Ovary (tissue), 9 donors: ENCODE results near the gene PQBP1. TPM values are rescaled to one million over a fixed set of nuclear protein-coding genes. Genes with fewer than 3 reads are reported as not detected.
A peak's percentile ranks its signal among the peaks of the same experiment; 100 is the strongest.

ENCODE experiments used
- DNase-seq, 5 donors: peaks; one replicate each; pipeline ENCODE4 v3.0.0-alpha.2; 2019 to 2020
- H3K27ac ChIP-seq, 2 donors: fragments of 200-600 bp; one replicate each; pipeline versions ENCODE4 v1.5.1 to v1.8.0; 2019 to 2022
- H3K27me3 ChIP-seq: fragments of 200-600 bp; one replicate; pipeline ENCODE4 v1.8.0; 2022
- H3K36me3 ChIP-seq: fragments of 200-600 bp; sonication (generic); one replicate; pipeline ENCODE4 v1.5.1; 2019
- H3K4me1 ChIP-seq: one replicate; pipeline ENCODE4 v1.8.1; 2013; ENCODE audit warnings: mild to moderate bottlenecking, moderate library complexity; ENCODE audit not compliant: insufficient read depth
- H3K4me3 ChIP-seq: fragments of 200-600 bp; sonication (generic); one replicate; pipeline ENCODE4 v1.5.1; 2017
- H3K9me3 ChIP-seq, 2 donors: fragments of 200-600 bp in 1 of 2; sonication (generic) in 1 of 2; one replicate each; pipeline versions ENCODE4 v1.5.1 to v1.8.1; 2013 to 2019; ENCODE audit warnings: mild to moderate bottlenecking in 1 of 2, moderate library complexity in 1 of 2
- CTCF ChIP-seq, 3 donors: fragments of 450-650 bp in 2 of 3; fragments of 200-600 bp in 1 of 3; IDR thresholded peaks; one replicate each; pipeline versions ENCODE4 v1.5.1 to v1.8.0; 2016 to 2022; ENCODE audit warnings: antibody characterized with exemption in 3 of 3, mild to moderate bottlenecking in 1 of 3
- EP300 ChIP-seq: sonication (generic); formaldehyde crosslinking; IDR thresholded peaks from one replicate; pipeline ENCODE4 v1.6.1; 2017; ENCODE audit warnings: antibody characterized with exemption
- POLR2A ChIP-seq: fragments of 450-650 bp; IDR thresholded peaks from one replicate; pipeline ENCODE4 v1.6.1; 2017; ENCODE audit warnings: antibody characterized with exemption, mild to moderate bottlenecking, moderate library complexity
- WGBS, 3 donors: extraction: QIAGEN DNeasy Blood & Tissue Kit in 1 of 3; methylation state at CpG; one replicate each; pipeline versions ENCODE4 v1.1.5 to v1.1.7; 2013 to 2017; 5-methylcytosine and 5-hydroxymethylcytosine counted together
- intact Hi-C, 4 donors: fragments of 100-400 bp; cut with DNase I; formaldehyde crosslinking; loops; one replicate each; pipeline versions ENCODE4 v1.11.0 to v1.15.1; 2022 to 2023
- polyA plus RNA-seq, 2 donors: library from polyadenylated mRNA; stranded (reverse); fragments of 200-250 nt in 1 of 2; fragments of 350-450 nt in 1 of 2; fragmentation: Illumina TruSeq in 1 of 2; extraction: RNeasy Lipid Tissue Mini Kit (QIAGEN cat#74804) in 1 of 2; gene quantifications; one replicate each; pipeline ENCODE4 v1.2.3, GENCODE V29; 2013 to 2014
- total RNA-seq, 7 donors: library from RNA; depleted of rRNA in 2 of 7; stranded (reverse); fragments of >200 nt in 2 of 7; fragmentation: NEBNext Ultra II Directional in 3 of 7; extraction: Animal tissue kit (Norgen Biotek cat#: 25700) in 3 of 7; gene quantifications; one replicate each; pipeline versions ENCODE4 v1.1.0 to v1.2.4, GENCODE V29; 2016 to 2023
- donor health status: DM: no; HTN: no; CAD: no; lungs with moderate emphysema.
- donor health status: DM: no; HTN: no; CAD: no.
- donor health status: Bipolar disorder and iron deficiency.
- donor health status: DM: yes; HTN: yes; CAD: no.
- donor health status: DM: no; HTN: no; CAD: no.
- donor health status: DM: yes; HTN: yes; CAD: no.

The PQBP1 gene
- total and polyA plus RNA-seq, 9 donors = 71.2 to 149 (median 105) TPM

- no peaks in the 10 kb centered on the region for H3K27me3 ChIP-seq
- peak in 2 of 5 donors; percentile 35 to 36 for DNase-seq
- intact Hi-C loops = no loop called here
- peak overlapping the region in 1 of 2 donors; percentile 87 for H3K27ac ChIP-seq
- H3K36me3 ChIP-seq = no peaks in the 10 kb centered on the region
- H3K4me1 ChIP-seq = no peaks in the 10 kb centered on the region
- peak overlapping the region; percentile 73 for H3K4me3 ChIP-seq
- WGBS, 3 donors = 41 to 46% (median 44%) methylated on average over 15 of the region's 15 CpGs
- no peaks in the 10 kb centered on the region for H3K9me3 ChIP-seq
- no peak for TF ChIP-seq POLR2A
Observed at GRCh38 chrX:48890296-48890925, 7.3 kb upstream of the PQBP1 start.

- Histone ChIP-seq H3K4me3 (peak overlapping the region; percentile 73), H3K9me3 (no peaks in the 10 kb centered on the region), H3K4me1 (no peaks in the 10 kb centered on the region), H3K36me3 (no peaks in the 10 kb centered on the region), H3K27me3 (no peaks in the 10 kb centered on the region), H3K27ac (peak overlapping the region; percentile 41 to 87)
- WGBS, 3 donors = 29 to 33% (median 32%) methylated on average over 35 of the region's 35 CpGs
- DNase-seq = peak in 1 of 5 donors; percentile 34
- intact Hi-C loops = no loop called here
- TF ChIP-seq POLR2A (no peak), EP300 (no peak), CTCF (IDR thresholded peaks at IDR 0.05) (no peak)
Observed at GRCh38 chrX:48890934-48891401, 6.8 kb upstream of the PQBP1 start.

GRCh38 chrX:48891402-48892288, 6.1 kb upstream of the PQBP1 start:
- Histone ChIP-seq H3K36me3 (no peaks in the 10 kb centered on the region), H3K27me3 (no peaks in the 10 kb centered on the region), H3K27ac (peak overlapping the region; percentile 41 to 87), H3K9me3 (no peaks in the 10 kb centered on the region), H3K4me3 (peak overlapping the region; percentile 73), H3K4me1 (peaks cover 3% of the 10 kb centered on the region)
- peak; percentile 83 to 90 (median 86) for DNase-seq
- WGBS, 3 donors = 29 to 45% (median 43%) methylated on average over 57 to 68 of the region's 68 CpGs
- intact Hi-C loops = no loop called here
- TF ChIP-seq CTCF (IDR thresholded peaks at IDR 0.05) (peak; percentile 19 to 52 (median 42)), POLR2A (peak; percentile 62), EP300 (no peak)

DNA sequence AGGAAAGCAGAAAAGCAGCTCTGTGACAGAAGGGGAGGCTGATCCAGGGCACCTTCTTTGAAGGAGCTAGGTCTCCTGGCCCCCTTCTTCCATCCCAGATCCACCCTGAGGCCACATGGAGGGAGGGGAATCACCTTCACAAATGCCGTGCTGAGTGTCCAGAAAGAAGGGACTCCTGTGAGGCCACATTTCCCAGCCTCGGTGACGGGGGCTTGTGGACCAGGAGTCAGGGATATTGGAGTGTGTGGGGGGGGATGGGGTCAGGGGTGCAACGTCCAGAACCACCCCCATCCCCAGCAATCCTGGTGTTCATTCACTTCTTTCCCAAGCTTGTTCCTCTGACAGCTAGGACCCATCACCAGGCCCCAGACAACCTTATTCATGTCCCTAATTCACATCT, 4.8 kb upstream of the PQBP1 start:
- Histone ChIP-seq H3K4me1 (peaks cover 3% of the 10 kb centered on the region), H3K27ac (no peak overlapping the region), H3K4me3 (no peak overlapping the region), H3K9me3 (no peaks in the 10 kb centered on the region), H3K36me3 (no peaks in the 10 kb centered on the region), H3K27me3 (no peaks in the 10 kb centered on the region)
- TF ChIP-seq EP300 (no peak), CTCF (IDR thresholded peaks at IDR 0.05) (no peak), POLR2A (no peak)
- DNase-seq = peak in 1 of 5 donors; percentile 25
- intact Hi-C loops = no loop called here
- 56 to 78% (median 73%) methylated on average over 4 of the region's 4 CpGs for WGBS, 3 donors
